ENCODE data around the gene PPP2R3B. TPM values are rescaled to one million over a fixed set of nuclear protein-coding genes. Genes with fewer than 3 reads are reported as not detected.
"Not testable (repeated sequence)": the region's sequence is repeated elsewhere in the genome, so short reads cannot be mapped to it uniquely, and the experiment has no call there.

Gene PPP2R3B
- total RNA-seq, 1 donor from 2014 or later: 16.3 TPM

GRCh38 chrX:402857-403256 lies 16.1 kb upstream of the PPP2R3B start:
- DNase-seq: no peak

GRCh38 chrX:400258-400657 lies 13.6 kb upstream of the PPP2R3B start:
- no peak for DNase-seq

- peak; percentile 92 for DNase-seq
Observed at GRCh38 chrX:397575-397974, 10.9 kb upstream of the PPP2R3B start.

- DNase-seq: no peak
Observed at GRCh38 chrX:394830-395229, 8.1 kb upstream of the PPP2R3B start.

- no peak for DNase-seq
Observed at GRCh38 chrX:392575-392846, 5.8 kb upstream of the PPP2R3B start.

GRCh38 chrX:391717-392574 lies 5.2 kb upstream of the PPP2R3B start:
- DNase-seq: no peak

- DNase-seq: no peak
Observed at GRCh38 chrX:390459-390858, 3.8 kb upstream of the PPP2R3B start.

GRCh38 chrX:389021-389441 lies 2.3 kb upstream of the PPP2R3B start:
- DNase-seq: no peak

- no peak for DNase-seq
Observed at GRCh38 chrX:387729-388128, 1.0 kb upstream of the PPP2R3B start.

- DNase-seq: peak; percentile 20
Observed at GRCh38 chrX:386239-386767, 404 bp downstream of the PPP2R3B start.

GRCh38 chrX:385736-386135 lies 971 bp downstream of the PPP2R3B start:
- DNase-seq: not testable (repeated sequence)

- no peak for DNase-seq
Observed at GRCh38 chrX:384861-385260, 1.8 kb downstream of the PPP2R3B start.

GRCh38 chrX:378443-378842 lies 8.3 kb downstream of the PPP2R3B start:
- DNase-seq: no peak

- not testable (repeated sequence) for DNase-seq
Observed at GRCh38 chrX:376206-376605, 10.5 kb downstream of the PPP2R3B start.

- DNase-seq: no peak
Observed at GRCh38 chrX:375181-376036, 11.3 kb downstream of the PPP2R3B start.

GRCh38 chrX:374596-374995 lies 12.1 kb downstream of the PPP2R3B start:
- peak; percentile 28 for DNase-seq

GRCh38 chrX:373641-374471 lies 12.9 kb downstream of the PPP2R3B start:
- DNase-seq: peak; percentile 66

GRCh38 chrX:372856-373640 lies 13.7 kb downstream of the PPP2R3B start:
- DNase-seq: peak; percentile 27

GRCh38 chrX:371907-372306 lies 14.8 kb downstream of the PPP2R3B start:
- no peak for DNase-seq

- no peak for DNase-seq
Observed at GRCh38 chrX:370963-371745, 15.6 kb downstream of the PPP2R3B start.

All from dermis blood vessel endothelial cell (primary cell).